ENCODE measurements around the gene C1orf21. TPM values are rescaled to one million over a fixed set of nuclear protein-coding genes. Genes with fewer than 3 reads are reported as not detected.

The C1orf21 gene
- polyA plus RNA-seq, 3 donors, result 0.23 to 1.1 (median 0.28) TPM

GRCh38 chr1:184530226-184530625, 143.4 kb downstream of the C1orf21 start:
- Mint-ChIP-seq H3K9me3 (no peaks in the 10 kb centered on the region), H3K36me3 (no peaks in the 10 kb centered on the region), H3K27ac (no peak overlapping the region), H3K4me3 (no peak overlapping the region), H3K27me3 (ENCODE audit: low read depth in 3 of 3) (peaks cover 0 to 4% (median 1%) of the 10 kb centered on the region in 3 donors), H3K4me1 (peaks cover 10% of the 10 kb centered on the region)
- Histone ChIP-seq H4K20me1 (ENCODE audit: insufficient read depth, low read length) (no peaks in the 10 kb centered on the region), H3K27ac (ENCODE audit: low read depth in 1 of 2, low read length in 2 of 2) (no peak overlapping the region), H3K79me2 (ENCODE audit: insufficient read depth, low read length) (no peaks in the 10 kb centered on the region), H3K4me3 (replicated peaks in 1 of 3; ENCODE audit: low read depth in 2 of 3, low read length in 3 of 3) (no peak overlapping the region), H3K9me3 (replicated peaks in 1 of 2; ENCODE audit: control insufficient read depth in 1 of 2, insufficient read depth in 1 of 2, low read length in 2 of 2) (no peaks in the 10 kb centered on the region), H2AFZ (ENCODE audit: insufficient read depth, low read depth, low read length, poor library complexity, severe bottlenecking) (no peak overlapping the region), H3K36me3 (replicated peaks in 1 of 2; ENCODE audit: control insufficient read depth in 1 of 2, insufficient read depth in 2 of 2, low read length in 2 of 2) (no peaks in the 10 kb centered on the region), H3K4me1 (ENCODE audit: control insufficient read depth in 1 of 2, insufficient read depth in 2 of 2, low read length in 2 of 2) (peaks cover 9 to 10% of the 10 kb centered on the region in 2 donors), H3K4me2 (replicated peaks; ENCODE audit: extremely low read depth, low read length, poor library complexity, severe bottlenecking) (no peak overlapping the region), H3K27me3 (ENCODE audit: control insufficient read depth in 2 of 2, insufficient read depth in 2 of 2, low read length in 2 of 2) (no peaks in the 10 kb centered on the region), H3K9ac (ENCODE audit: insufficient read depth, low read length, poor library complexity, severe bottlenecking) (no peak overlapping the region)
- no peak for DNase-seq
- intact Hi-C loops (cut with micrococcal nuclease), result no loop called here
- no CpG with 5 or more reads among the region's 2 CpGs for WGBS (ENCODE audit: insufficient coverage)
- TF ChIP-seq, protein P1, sequence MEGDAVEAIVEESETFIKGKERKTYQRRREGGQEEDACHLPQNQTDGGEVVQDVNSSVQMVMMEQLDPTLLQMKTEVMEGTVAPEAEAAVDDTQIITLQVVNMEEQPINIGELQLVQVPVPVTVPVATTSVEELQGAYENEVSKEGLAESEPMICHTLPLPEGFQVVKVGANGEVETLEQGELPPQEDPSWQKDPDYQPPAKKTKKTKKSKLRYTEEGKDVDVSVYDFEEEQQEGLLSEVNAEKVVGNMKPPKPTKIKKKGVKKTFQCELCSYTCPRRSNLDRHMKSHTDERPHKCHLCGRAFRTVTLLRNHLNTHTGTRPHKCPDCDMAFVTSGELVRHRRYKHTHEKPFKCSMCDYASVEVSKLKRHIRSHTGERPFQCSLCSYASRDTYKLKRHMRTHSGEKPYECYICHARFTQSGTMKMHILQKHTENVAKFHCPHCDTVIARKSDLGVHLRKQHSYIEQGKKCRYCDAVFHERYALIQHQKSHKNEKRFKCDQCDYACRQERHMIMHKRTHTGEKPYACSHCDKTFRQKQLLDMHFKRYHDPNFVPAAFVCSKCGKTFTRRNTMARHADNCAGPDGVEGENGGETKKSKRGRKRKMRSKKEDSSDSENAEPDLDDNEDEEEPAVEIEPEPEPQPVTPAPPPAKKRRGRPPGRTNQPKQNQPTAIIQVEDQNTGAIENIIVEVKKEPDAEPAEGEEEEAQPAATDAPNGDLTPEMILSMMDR (IDR thresholded peaks at IDR 0.05), result no peak

GRCh38 chr1:184531296-184531695, 144.5 kb downstream of the C1orf21 start:
- intact Hi-C loops (cut with micrococcal nuclease), result no loop called here

More at GRCh38 chr1:184531296-184531695, 144.5 kb downstream of the C1orf21 start:
- Mint-ChIP-seq H3K27ac (no peak overlapping the region), H3K4me1 (peaks cover 10% of the 10 kb centered on the region), H3K9me3 (peaks cover 0 to 5% (median 3%) of the 10 kb centered on the region in 7 donors), H3K36me3 (peaks cover 0 to 4% of the 10 kb centered on the region in 2 donors), H3K27me3 (ENCODE audit: low read depth in 3 of 3) (peaks cover 0 to 4% (median 1%) of the 10 kb centered on the region in 3 donors), H3K4me3 (no peak overlapping the region)
- no peak overlapping the region for H3K4me3 ChIP-seq (replicated peaks in 1 of 3; ENCODE audit: low read depth in 2 of 3, low read length in 3 of 3)
- H2AFZ ChIP-seq (ENCODE audit: insufficient read depth, low read depth, low read length, poor library complexity, severe bottlenecking), result no peak overlapping the region
- no peaks in the 10 kb centered on the region for H3K27me3 ChIP-seq (ENCODE audit: control insufficient read depth in 2 of 2, insufficient read depth in 2 of 2, low read length in 2 of 2)
- H3K9ac ChIP-seq (ENCODE audit: insufficient read depth, low read length, poor library complexity, severe bottlenecking), result no peak overlapping the region
- peaks cover 0 to 3% of the 10 kb centered on the region in 2 donors for H3K9me3 ChIP-seq (replicated peaks in 1 of 2; ENCODE audit: control insufficient read depth in 1 of 2, insufficient read depth in 1 of 2, low read length in 2 of 2)
- H3K79me2 ChIP-seq (ENCODE audit: insufficient read depth, low read length), result no peaks in the 10 kb centered on the region
- no peak overlapping the region for H3K27ac ChIP-seq (ENCODE audit: low read depth in 1 of 2, low read length in 2 of 2)
- TF ChIP-seq, protein P1 (IDR thresholded peaks at IDR 0.05), result no peak
- H3K4me1 ChIP-seq (ENCODE audit: control insufficient read depth in 1 of 2, insufficient read depth in 2 of 2, low read length in 2 of 2), result peaks cover 9 to 10% of the 10 kb centered on the region in 2 donors
- H3K36me3 ChIP-seq (replicated peaks in 1 of 2; ENCODE audit: control insufficient read depth in 1 of 2, insufficient read depth in 2 of 2, low read length in 2 of 2), result peaks cover 0 to 2% of the 10 kb centered on the region in 2 donors
- no peak overlapping the region for H3K4me2 ChIP-seq (replicated peaks; ENCODE audit: extremely low read depth, low read length, poor library complexity, severe bottlenecking)
- no peak for DNase-seq
- no peaks in the 10 kb centered on the region for H4K20me1 ChIP-seq (ENCODE audit: insufficient read depth, low read length)
- WGBS (ENCODE audit: insufficient coverage), result no CpG with 5 or more reads among the region's 1 CpG
